Measurements from ENCODE around the gene GABBR2. TPM values are rescaled to one million over a fixed set of nuclear protein-coding genes. Genes with fewer than 3 reads are reported as not detected.
A peak's percentile ranks its signal among the peaks of the same experiment; 100 is the strongest.

Gene GABBR2
- total RNA-seq, 1 donor from 2014 or later = not detected

GRCh38 chr9:98556511-98556910 is 152.2 kb downstream of the GABBR2 start:
- H3K27ac Mint-ChIP-seq (ENCODE audit: unreplicated experiment) = no peak overlapping the region
- no peak overlapping the region for H3K4me3 Mint-ChIP-seq (ENCODE audit: unreplicated experiment)
- H3K9me3 Mint-ChIP-seq (ENCODE audit: unreplicated experiment) = no peaks in the 10 kb centered on the region
- TF ChIP-seq, protein P1, sequence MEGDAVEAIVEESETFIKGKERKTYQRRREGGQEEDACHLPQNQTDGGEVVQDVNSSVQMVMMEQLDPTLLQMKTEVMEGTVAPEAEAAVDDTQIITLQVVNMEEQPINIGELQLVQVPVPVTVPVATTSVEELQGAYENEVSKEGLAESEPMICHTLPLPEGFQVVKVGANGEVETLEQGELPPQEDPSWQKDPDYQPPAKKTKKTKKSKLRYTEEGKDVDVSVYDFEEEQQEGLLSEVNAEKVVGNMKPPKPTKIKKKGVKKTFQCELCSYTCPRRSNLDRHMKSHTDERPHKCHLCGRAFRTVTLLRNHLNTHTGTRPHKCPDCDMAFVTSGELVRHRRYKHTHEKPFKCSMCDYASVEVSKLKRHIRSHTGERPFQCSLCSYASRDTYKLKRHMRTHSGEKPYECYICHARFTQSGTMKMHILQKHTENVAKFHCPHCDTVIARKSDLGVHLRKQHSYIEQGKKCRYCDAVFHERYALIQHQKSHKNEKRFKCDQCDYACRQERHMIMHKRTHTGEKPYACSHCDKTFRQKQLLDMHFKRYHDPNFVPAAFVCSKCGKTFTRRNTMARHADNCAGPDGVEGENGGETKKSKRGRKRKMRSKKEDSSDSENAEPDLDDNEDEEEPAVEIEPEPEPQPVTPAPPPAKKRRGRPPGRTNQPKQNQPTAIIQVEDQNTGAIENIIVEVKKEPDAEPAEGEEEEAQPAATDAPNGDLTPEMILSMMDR (IDR thresholded peaks at IDR 0.05) = no peak
- H3K27me3 Mint-ChIP-seq (ENCODE audit: unreplicated experiment) = peaks cover 26% of the 10 kb centered on the region
- H3K36me3 Mint-ChIP-seq (ENCODE audit: unreplicated experiment) = no peaks in the 10 kb centered on the region
- H3K4me1 Mint-ChIP-seq (ENCODE audit: unreplicated experiment) = no peaks in the 10 kb centered on the region
- DNase-seq (ENCODE audit: extremely low spot score, unreplicated experiment) = peak; percentile 56

- no peak overlapping the region for H3K27ac Mint-ChIP-seq (ENCODE audit: unreplicated experiment)
- TF ChIP-seq, protein P1 (IDR thresholded peaks at IDR 0.05) = no peak
- H3K4me1 Mint-ChIP-seq (ENCODE audit: unreplicated experiment) = no peaks in the 10 kb centered on the region
- H3K36me3 Mint-ChIP-seq (ENCODE audit: unreplicated experiment) = no peaks in the 10 kb centered on the region
- peak; percentile 66 for DNase-seq (ENCODE audit: extremely low spot score, unreplicated experiment)
- H3K27me3 Mint-ChIP-seq (ENCODE audit: unreplicated experiment) = peaks cover 27% of the 10 kb centered on the region
- H3K9me3 Mint-ChIP-seq (ENCODE audit: unreplicated experiment) = no peaks in the 10 kb centered on the region
- H3K4me3 Mint-ChIP-seq (ENCODE audit: unreplicated experiment) = no peak overlapping the region
These were observed 152.9 kb downstream of the GABBR2 start for GRCh38 chr9:98555651-98556465.

DNA sequence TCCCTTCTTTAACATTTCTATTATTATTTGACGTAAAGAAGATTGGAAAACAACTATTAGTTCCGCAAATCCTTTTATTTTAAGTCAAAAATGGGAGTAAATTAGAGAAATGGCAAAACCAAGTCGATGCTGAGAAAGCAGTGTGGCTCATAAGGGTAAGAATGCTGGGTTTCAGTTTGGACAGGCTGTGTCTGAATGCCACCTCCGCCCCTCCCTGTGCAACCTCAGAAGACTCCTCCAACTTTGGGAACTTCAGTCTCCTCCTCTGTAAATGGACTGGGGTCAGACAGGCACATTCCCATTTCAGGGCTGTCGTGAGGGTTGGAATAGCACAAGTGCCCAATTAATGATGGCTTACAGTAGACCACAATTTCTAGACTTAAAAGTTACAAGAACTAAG is 154.0 kb downstream of the GABBR2 start:
- Mint-ChIP-seq H3K4me3 (ENCODE audit: unreplicated experiment) (no peak overlapping the region), H3K27me3 (ENCODE audit: unreplicated experiment) (peaks cover 23% of the 10 kb centered on the region), H3K4me1 (ENCODE audit: unreplicated experiment) (no peaks in the 10 kb centered on the region), H3K27ac (ENCODE audit: unreplicated experiment) (no peak overlapping the region), H3K36me3 (ENCODE audit: unreplicated experiment) (no peaks in the 10 kb centered on the region), H3K9me3 (ENCODE audit: unreplicated experiment) (no peaks in the 10 kb centered on the region)
- peak; percentile 53 for DNase-seq (ENCODE audit: extremely low spot score, unreplicated experiment)
- TF ChIP-seq, protein P1 (IDR thresholded peaks at IDR 0.05) = no peak

DNA sequence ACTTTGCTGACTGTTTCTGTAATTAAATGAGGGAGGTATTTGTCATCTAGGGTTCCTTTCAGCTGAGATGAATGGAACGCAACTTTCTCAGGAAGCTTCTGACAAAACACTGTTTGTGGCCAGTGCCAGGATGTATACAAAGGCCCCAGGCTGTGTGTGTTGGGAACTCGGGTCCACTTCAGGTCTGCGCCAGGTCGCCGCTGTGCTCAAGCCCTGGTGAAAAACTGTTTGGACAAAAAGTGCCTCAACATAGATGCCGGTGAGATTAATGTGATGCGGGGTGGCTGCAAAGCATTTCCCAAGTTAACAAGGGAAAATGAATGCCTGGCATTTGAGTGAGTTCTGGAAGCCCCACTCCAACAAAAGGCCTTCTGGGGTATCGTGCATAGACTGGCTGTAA is 156.4 kb downstream of the GABBR2 start:
- peaks cover 20% of the 10 kb centered on the region for H3K27me3 Mint-ChIP-seq (ENCODE audit: unreplicated experiment)
- no peaks in the 10 kb centered on the region for H3K36me3 Mint-ChIP-seq (ENCODE audit: unreplicated experiment)
- no peaks in the 10 kb centered on the region for H3K4me1 Mint-ChIP-seq (ENCODE audit: unreplicated experiment)
- H3K4me3 Mint-ChIP-seq (ENCODE audit: unreplicated experiment) = no peak overlapping the region
- H3K9me3 Mint-ChIP-seq (ENCODE audit: unreplicated experiment) = no peaks in the 10 kb centered on the region
- H3K27ac Mint-ChIP-seq (ENCODE audit: unreplicated experiment) = no peak overlapping the region
- DNase-seq (ENCODE audit: extremely low spot score, unreplicated experiment) = peak; percentile 46
- TF ChIP-seq, protein P1 (IDR thresholded peaks at IDR 0.05) = no peak

- TF ChIP-seq, protein P1 (IDR thresholded peaks at IDR 0.05) = no peak
- Mint-ChIP-seq H3K36me3 (ENCODE audit: unreplicated experiment) (no peaks in the 10 kb centered on the region), H3K27me3 (ENCODE audit: unreplicated experiment) (peaks cover 17% of the 10 kb centered on the region), H3K4me3 (ENCODE audit: unreplicated experiment) (no peak overlapping the region), H3K27ac (ENCODE audit: unreplicated experiment) (no peak overlapping the region), H3K4me1 (ENCODE audit: unreplicated experiment) (no peaks in the 10 kb centered on the region), H3K9me3 (ENCODE audit: unreplicated experiment) (no peaks in the 10 kb centered on the region)
- DNase-seq (ENCODE audit: extremely low spot score, unreplicated experiment) = peak; percentile 49
These were observed 157.0 kb downstream of the GABBR2 start for GRCh38 chr9:98551511-98552286.
